ENCODE results near the gene PEX11G. TPM values are rescaled to one million over a fixed set of nuclear protein-coding genes. Genes with fewer than 3 reads are reported as not detected.

Gene PEX11G
- total RNA-seq, 4 donors from 2014 or later: 2.9 to 5.2 (median 4.1) TPM

GRCh38 chr19:7444042-7444441 is 44.8 kb downstream of the PEX11G start:
- H3K27me3 ChIP-seq: no peaks in the 10 kb centered on the region
- no peaks in the 10 kb centered on the region for H3K9me3 ChIP-seq
- TF ChIP-seq POLR2A (IDR thresholded peaks at IDR 0.05) (no peak), POLR2AphosphoS5 (IDR thresholded peaks at IDR 0.05) (no peak), EP300 (IDR thresholded peaks at IDR 0.05) (no peak), CTCF (IDR thresholded peaks at IDR 0.05) (no peak)
- WGBS: 98% methylated on average over 11 of the region's 19 CpGs
- DNase-seq (ENCODE audit: low spot score in 2 of 2): no peak
- H3K4me1 ChIP-seq: no peaks in the 10 kb centered on the region
- H3K27ac ChIP-seq: no peak overlapping the region
- no peak overlapping the region for H3K4me3 ChIP-seq
- peaks cover 85% of the 10 kb centered on the region for H3K36me3 ChIP-seq

- Histone ChIP-seq H3K4me3 (no peak overlapping the region), H3K9me3 (no peaks in the 10 kb centered on the region), H3K27me3 (no peaks in the 10 kb centered on the region), H3K36me3 (peaks cover 69% of the 10 kb centered on the region), H3K27ac (no peak overlapping the region), H3K4me1 (no peaks in the 10 kb centered on the region)
- WGBS: 68% methylated on average over 9 of the region's 9 CpGs
- DNase-seq (ENCODE audit: low spot score in 2 of 2): no peak
- TF ChIP-seq POLR2A (IDR thresholded peaks at IDR 0.05) (no peak), CTCF (IDR thresholded peaks at IDR 0.05) (no peak), EP300 (IDR thresholded peaks at IDR 0.05) (no peak), POLR2AphosphoS5 (IDR thresholded peaks at IDR 0.05) (no peak)
Measured at GRCh38 chr19:7442423-7442822, 46.4 kb downstream of the PEX11G start.

- H3K36me3 ChIP-seq: peaks cover 61% of the 10 kb centered on the region
- no peak for TF ChIP-seq POLR2AphosphoS5 (IDR thresholded peaks at IDR 0.05)
- TF ChIP-seq EP300 (IDR thresholded peaks at IDR 0.05): no peak
- TF ChIP-seq POLR2A (IDR thresholded peaks at IDR 0.05): no peak
- no peak for TF ChIP-seq CTCF (IDR thresholded peaks at IDR 0.05)
Measured at GRCh38 chr19:7441468-7442146, 47.2 kb downstream of the PEX11G start.

GRCh38 chr19:7440188-7440975 is 48.5 kb downstream of the PEX11G start:
- 92% methylated on average over 29 of the region's 43 CpGs for WGBS
- TF ChIP-seq POLR2A (IDR thresholded peaks at IDR 0.05) (no peak), EP300 (IDR thresholded peaks at IDR 0.05) (no peak), CTCF (IDR thresholded peaks at IDR 0.05) (no peak), POLR2AphosphoS5 (IDR thresholded peaks at IDR 0.05) (no peak)
- Histone ChIP-seq H3K4me1 (no peaks in the 10 kb centered on the region), H3K36me3 (peaks cover 49% of the 10 kb centered on the region), H3K27me3 (no peaks in the 10 kb centered on the region), H3K27ac (no peak overlapping the region), H3K4me3 (no peak overlapping the region), H3K9me3 (no peaks in the 10 kb centered on the region)
- no peak for DNase-seq (ENCODE audit: low spot score in 2 of 2)

More at GRCh38 chr19:7441468-7442146, 47.2 kb downstream of the PEX11G start:
- H3K9me3 ChIP-seq: no peaks in the 10 kb centered on the region
- H3K27me3 ChIP-seq: no peaks in the 10 kb centered on the region
- WGBS: 90% methylated on average over 21 of the region's 21 CpGs
- no peak overlapping the region for H3K4me3 ChIP-seq
- no peak for DNase-seq (ENCODE audit: low spot score in 2 of 2)
- H3K4me1 ChIP-seq: no peaks in the 10 kb centered on the region
- H3K27ac ChIP-seq: no peak overlapping the region

- Histone ChIP-seq H3K27me3 (no peaks in the 10 kb centered on the region), H3K36me3 (peaks cover 7% of the 10 kb centered on the region), H3K27ac (no peak overlapping the region), H3K4me3 (no peak overlapping the region), H3K9me3 (no peaks in the 10 kb centered on the region), H3K4me1 (no peaks in the 10 kb centered on the region)
- TF ChIP-seq POLR2A (IDR thresholded peaks at IDR 0.05): no peak
- TF ChIP-seq EP300 (IDR thresholded peaks at IDR 0.05): no peak
- TF ChIP-seq POLR2AphosphoS5 (IDR thresholded peaks at IDR 0.05): no peak
- TF ChIP-seq CTCF (IDR thresholded peaks at IDR 0.05): no peak
- DNase-seq (ENCODE audit: low spot score in 2 of 2): no peak
- WGBS: 92% methylated on average over 3 of the region's 3 CpGs
Measured at GRCh38 chr19:7435586-7435985, 53.2 kb downstream of the PEX11G start.
